Omental fat pad (tissue), 4 donors: ENCODE data around the gene APCDD1L. TPM values are rescaled to one million over a fixed set of nuclear protein-coding genes. Genes with fewer than 3 reads are reported as not detected.

Experiments used
- ATAC-seq: fragments of 150-250 bp; one replicate; pipeline ENCODE4 v1.9.1; 2016; ENCODE audit warnings: mild to moderate bottlenecking, moderate library complexity; ENCODE audit not compliant: low FRiP score
- DNase-seq: peaks from one replicate; pipeline ENCODE4 v3.0.0-alpha.2; 2019; ENCODE audit warnings: low spot score
- total RNA-seq, 4 donors: library from RNA; depleted of rRNA; stranded (reverse); fragments of >200 nt; gene quantifications; one replicate each; pipeline ENCODE4 v1.1.0, GENCODE V29; 2016
- TF ChIP-seq, protein P1 (sequence below), 3 donors: fragments of 450-650 bp; IDR thresholded peaks; one replicate each; pipeline ENCODE4 v1.5.1; 2016 to 2017; ENCODE audit warnings: antibody characterized with exemption in 3 of 3, mild to moderate bottlenecking in 3 of 3, moderate library complexity in 2 of 3

Gene APCDD1L
- total RNA-seq, 4 donors from 2014 or later: 0.19 TPM; not detected in 3

DNA sequence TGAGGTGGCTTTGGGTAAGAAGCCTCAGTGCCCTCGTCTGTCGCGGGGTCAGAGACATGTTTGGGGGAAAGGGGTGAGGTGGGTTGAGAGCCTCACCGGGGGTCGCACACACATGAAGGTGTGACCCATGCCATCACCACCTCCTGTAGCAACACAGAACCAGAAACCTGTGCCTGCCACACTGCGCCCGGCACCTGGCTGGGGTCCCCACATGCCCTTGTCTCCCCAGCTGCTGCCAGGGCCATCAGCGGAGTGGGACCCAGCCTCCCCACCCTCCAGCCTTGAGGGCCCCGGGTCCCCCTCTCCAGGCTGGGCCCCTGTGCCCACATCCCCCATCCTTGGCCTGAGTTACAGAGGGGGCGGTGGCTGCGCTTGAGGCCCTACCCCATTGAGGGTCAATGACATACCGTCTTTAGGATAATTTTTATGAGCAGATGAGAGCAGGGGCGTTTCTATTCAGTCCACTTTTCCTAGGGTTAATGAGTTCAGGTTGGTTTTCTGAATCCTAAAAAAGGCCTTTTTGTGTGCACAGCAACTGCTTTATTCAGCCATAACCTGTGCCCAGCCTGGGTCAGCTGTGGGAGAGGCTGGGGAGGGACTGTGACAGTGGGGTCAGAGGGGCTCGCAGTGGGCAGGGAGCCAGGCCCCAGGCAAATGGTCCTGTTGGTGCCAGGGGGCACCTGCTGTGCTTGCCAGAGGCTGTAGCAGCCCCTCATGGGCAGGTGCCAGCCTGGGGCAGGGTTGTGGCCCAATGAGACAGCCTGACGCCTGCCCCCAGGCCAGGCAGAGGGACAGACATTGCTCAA is 19.4 kb downstream of the APCDD1L start:
- ATAC-seq: no peak

DNA sequence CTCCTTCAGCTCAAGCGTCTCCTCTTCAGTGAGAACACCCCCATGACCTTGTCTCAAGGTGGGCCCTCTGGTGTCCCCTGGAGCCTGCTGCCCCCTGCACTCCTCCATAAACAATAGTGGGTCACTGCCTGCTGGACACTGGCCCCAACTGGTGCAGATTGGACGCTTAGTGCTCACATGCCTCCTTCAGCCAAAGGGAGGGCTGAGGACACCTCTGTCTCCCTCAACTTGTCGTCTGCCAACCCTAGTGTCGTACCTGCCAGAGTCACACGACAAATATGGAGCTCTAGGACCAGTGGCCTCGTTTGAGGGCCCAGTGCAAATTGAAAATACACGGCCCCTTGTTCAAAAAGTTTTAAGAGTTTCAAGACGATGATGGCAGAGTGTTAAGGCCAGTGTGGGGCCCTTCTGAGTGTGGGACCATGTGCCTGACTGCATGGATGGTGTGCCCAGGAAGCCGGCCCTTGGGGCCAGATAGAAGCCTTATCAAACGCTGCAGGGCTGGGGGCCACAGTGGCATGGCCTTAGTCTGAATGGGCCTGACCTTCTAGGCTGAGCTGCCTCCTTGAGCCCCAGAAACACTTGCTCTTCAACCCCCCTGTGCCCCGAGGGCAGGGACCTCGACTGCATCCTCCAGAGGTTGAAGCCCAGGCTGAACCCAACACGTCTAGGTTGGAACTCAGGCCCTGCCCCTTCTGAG is 20.1 kb downstream of the APCDD1L start:
- no peak for ATAC-seq
- no peak for DNase-seq
- TF ChIP-seq, protein P1, sequence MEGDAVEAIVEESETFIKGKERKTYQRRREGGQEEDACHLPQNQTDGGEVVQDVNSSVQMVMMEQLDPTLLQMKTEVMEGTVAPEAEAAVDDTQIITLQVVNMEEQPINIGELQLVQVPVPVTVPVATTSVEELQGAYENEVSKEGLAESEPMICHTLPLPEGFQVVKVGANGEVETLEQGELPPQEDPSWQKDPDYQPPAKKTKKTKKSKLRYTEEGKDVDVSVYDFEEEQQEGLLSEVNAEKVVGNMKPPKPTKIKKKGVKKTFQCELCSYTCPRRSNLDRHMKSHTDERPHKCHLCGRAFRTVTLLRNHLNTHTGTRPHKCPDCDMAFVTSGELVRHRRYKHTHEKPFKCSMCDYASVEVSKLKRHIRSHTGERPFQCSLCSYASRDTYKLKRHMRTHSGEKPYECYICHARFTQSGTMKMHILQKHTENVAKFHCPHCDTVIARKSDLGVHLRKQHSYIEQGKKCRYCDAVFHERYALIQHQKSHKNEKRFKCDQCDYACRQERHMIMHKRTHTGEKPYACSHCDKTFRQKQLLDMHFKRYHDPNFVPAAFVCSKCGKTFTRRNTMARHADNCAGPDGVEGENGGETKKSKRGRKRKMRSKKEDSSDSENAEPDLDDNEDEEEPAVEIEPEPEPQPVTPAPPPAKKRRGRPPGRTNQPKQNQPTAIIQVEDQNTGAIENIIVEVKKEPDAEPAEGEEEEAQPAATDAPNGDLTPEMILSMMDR (IDR thresholded peaks at IDR 0.05): no peak

More for the DNA sequence above, 19.4 kb downstream of the APCDD1L start:
- no peak for DNase-seq
- TF ChIP-seq, protein P1 (IDR thresholded peaks at IDR 0.05): no peak

DNA sequence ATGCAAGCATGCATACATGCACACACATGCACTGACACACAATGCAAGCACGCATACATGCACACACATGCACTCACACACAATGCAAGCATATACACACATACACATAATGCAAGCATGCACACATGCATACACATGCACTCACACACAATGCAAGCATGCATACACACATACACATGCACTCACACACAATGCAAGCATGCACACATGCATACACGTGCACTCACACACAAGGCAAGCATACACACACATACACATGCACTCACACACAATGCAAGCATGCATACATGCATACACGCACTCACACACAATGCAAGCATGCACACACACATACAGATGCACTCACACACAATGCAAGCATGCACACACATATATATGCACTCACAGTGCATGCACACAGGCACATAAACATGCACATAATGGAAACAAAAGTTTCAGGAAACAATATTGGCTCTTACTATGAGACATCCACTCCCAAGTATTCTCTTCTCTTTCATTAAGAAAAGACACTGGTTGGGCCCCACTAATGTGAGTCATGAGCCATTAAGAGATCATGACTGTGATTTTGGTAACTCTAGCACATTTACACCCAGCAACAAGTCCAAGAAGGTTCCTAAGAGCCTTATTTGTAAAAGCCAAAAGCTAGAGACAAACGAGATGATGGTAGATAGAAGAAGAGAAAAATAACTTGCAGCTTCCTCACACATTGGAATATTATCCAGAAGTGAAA is 22.2 kb downstream of the APCDD1L start:
- ATAC-seq (no peak), DNase-seq (no peak)
- TF ChIP-seq, protein P1 (IDR thresholded peaks at IDR 0.05): no peak

DNA sequence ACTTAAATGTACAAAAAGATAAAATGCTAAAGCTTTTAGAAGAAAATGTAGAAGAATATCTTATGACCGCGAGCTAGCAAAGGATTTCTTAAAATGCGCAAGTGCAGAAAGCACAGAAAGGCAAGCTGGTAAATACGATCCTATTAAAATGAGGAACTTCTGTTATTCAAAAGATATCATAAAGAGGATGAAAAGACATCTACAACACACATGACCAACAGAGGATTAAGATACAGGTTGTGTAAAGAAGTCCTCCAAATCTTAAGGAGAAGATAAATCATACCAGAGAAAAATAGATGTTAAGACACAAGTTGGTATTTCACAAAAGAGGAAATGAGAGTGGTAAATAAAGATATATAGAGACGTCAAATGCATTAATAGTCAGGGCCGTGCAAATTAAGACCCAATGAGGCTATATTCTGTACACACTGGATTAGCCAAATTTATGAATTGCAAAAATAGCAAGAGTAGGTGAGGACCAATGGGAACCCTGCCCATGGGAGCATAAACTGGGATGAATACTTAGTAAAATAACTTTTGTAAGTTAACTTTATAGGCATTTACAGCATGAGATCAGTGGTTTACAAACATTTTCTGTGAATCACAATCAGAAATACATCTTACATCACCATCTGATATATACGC is 23.0 kb downstream of the APCDD1L start:
- no peak for DNase-seq
- TF ChIP-seq, protein P1 (IDR thresholded peaks at IDR 0.05): no peak
- no peak for ATAC-seq

DNA sequence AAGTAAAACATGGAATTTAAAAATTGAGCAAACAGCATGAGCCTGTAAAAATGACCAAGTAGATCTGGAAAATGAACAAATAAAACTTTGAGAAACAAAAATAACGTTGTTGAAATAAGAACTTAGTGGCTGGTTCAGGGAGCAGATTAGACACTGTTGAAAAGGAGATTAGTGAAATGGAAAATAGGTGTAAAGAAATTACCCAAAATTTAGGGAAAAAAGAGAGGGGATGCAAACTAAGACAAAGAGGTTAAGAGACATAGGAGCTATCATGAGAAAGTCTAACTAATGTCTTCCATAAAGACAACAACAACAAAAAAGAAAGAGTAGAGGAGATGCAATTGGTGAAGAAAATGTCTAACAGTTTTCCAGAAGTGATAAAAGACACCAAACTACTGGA is 29.0 kb downstream of the APCDD1L start:
- no peak for DNase-seq
- TF ChIP-seq, protein P1 (IDR thresholded peaks at IDR 0.05): no peak
- no peak for ATAC-seq

DNA sequence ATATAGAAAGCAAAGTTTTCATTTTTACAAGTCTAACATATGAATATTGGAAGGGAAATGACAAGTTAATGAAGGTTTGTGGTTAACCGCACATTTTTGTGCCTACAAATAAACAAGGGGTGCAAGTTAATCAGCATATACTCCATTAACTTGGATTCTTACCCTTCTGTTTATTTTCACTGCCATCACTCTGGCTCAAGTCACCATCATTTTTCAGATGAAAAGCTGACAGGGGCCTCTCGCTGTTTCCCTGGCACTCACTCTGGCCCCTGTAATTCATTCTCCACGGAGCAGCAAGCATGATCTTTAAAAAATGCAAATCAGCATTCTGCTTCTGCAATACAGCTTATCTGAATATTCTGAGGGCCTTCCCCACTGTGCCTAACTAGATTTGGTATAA is 29.8 kb downstream of the APCDD1L start:
- no peak for ATAC-seq
- TF ChIP-seq, protein P1 (IDR thresholded peaks at IDR 0.05): no peak
- DNase-seq: no peak
